Keratinocyte (primary cell): ENCODE results near the gene INSR. TPM values are rescaled to one million over a fixed set of nuclear protein-coding genes. Genes with fewer than 3 reads are reported as not detected.

ENCODE experiments used
- DNase-seq: peaks from one replicate; pipeline ENCODE4 v3.0.0-alpha.2; 2011; ENCODE audit warnings: low read depth, missing footprints, low spot score
- FAIRE-seq: peaks from 2 replicates; lab custom pipeline; 2011; peaks lifted over from hg19 to GRCh38; lab: Jason Lieb, UNC
- H2AFZ ChIP-seq: 2 replicates; pipeline ENCODE4 v1.6.0; 2012; ENCODE audit warnings: low read length, control low read depth, inconsistent platforms; ENCODE audit not compliant: control insufficient read depth
- H3K27ac ChIP-seq: 2 replicates; pipeline ENCODE4 v1.5.1; 2011; ENCODE audit warnings: low read length; ENCODE audit not compliant: control insufficient read depth, insufficient read depth
- H3K27me3 ChIP-seq: 3 replicates; pipeline ENCODE4 v1.6.0; 2011; ENCODE audit warnings: low read length; ENCODE audit not compliant: control insufficient read depth, insufficient read depth; ENCODE audit errors: extremely low read depth
- H3K36me3 ChIP-seq, 2 experiments: 2 replicates in 1 of 2; 3 replicates in 1 of 2; pipeline ENCODE4 v1.5.1; 2011; ENCODE audit warnings: low read length in 2 of 2, mild to moderate bottlenecking in 1 of 2; ENCODE audit not compliant: control insufficient read depth in 2 of 2, insufficient read depth in 2 of 2; ENCODE audit errors: extremely low read depth in 1 of 2
- H3K4me1 ChIP-seq: 3 replicates; pipeline ENCODE4 v1.5.1; 2011; ENCODE audit warnings: low read length; ENCODE audit not compliant: control insufficient read depth, insufficient read depth; ENCODE audit errors: extremely low read depth
- H3K4me2 ChIP-seq: 3 replicates; pipeline ENCODE4 v1.6.0; 2011; ENCODE audit warnings: low read depth, low read length; ENCODE audit not compliant: control insufficient read depth, insufficient read depth; ENCODE audit errors: extremely low read depth
- H3K4me3 ChIP-seq, 3 experiments: fragments of 200-600 bp in 1 of 3; sonication (generic) in 1 of 3; 2 replicates in 2 of 3; 3 replicates in 1 of 3; pipeline ENCODE4 v1.5.1; 2011 to 2016; ENCODE audit warnings: low read length in 3 of 3, mild to moderate bottlenecking in 3 of 3, control low read depth in 2 of 3, inconsistent platforms in 1 of 3, low read depth in 1 of 3, mixed read lengths in 1 of 3, mixed run types in 1 of 3, moderate library complexity in 1 of 3; ENCODE audit not compliant: control insufficient read depth in 2 of 3, insufficient read depth in 2 of 3; ENCODE audit errors: extremely low read depth in 1 of 3
- H3K79me2 ChIP-seq: 2 replicates; pipeline ENCODE4 v1.6.0; 2012; ENCODE audit warnings: low read length; ENCODE audit not compliant: control insufficient read depth, insufficient read depth
- H3K9ac ChIP-seq: 3 replicates; pipeline ENCODE4 v1.6.0; 2011; ENCODE audit warnings: low read length; ENCODE audit not compliant: control insufficient read depth, insufficient read depth; ENCODE audit errors: extremely low read depth
- H3K9me1 ChIP-seq: 3 replicates; pipeline ENCODE4 v1.6.0; 2011; ENCODE audit warnings: low read length; ENCODE audit not compliant: control insufficient read depth, insufficient read depth; ENCODE audit errors: extremely low read depth
- H3K9me3 ChIP-seq: 2 replicates; pipeline ENCODE4 v1.5.1; 2012; ENCODE audit warnings: low read depth, low read length; ENCODE audit not compliant: control insufficient read depth
- H4K20me1 ChIP-seq: 3 replicates; pipeline ENCODE4 v1.6.0; 2011; ENCODE audit warnings: low read length; ENCODE audit not compliant: control insufficient read depth, insufficient read depth; ENCODE audit errors: extremely low read depth
- CTCF ChIP-seq, 3 experiments: IDR thresholded peaks in 1 of 3; conservative IDR thresholded peaks in 1 of 3; optimal IDR thresholded peaks in 1 of 3; 2 replicates in 2 of 3; 3 replicates in 1 of 3; pipeline versions ENCODE3 to v1.5.1; 2011; ENCODE audit warnings: low read length in 3 of 3, mild to moderate bottlenecking in 3 of 3, moderate library complexity in 2 of 3, control low read depth in 1 of 3, inconsistent platforms in 1 of 3; ENCODE audit not compliant: insufficient read depth in 2 of 3; ENCODE audit errors: extremely low read depth in 1 of 3
- EZH2 ChIP-seq: IDR thresholded peaks from one replicate; pipeline ENCODE4 v1.6.1; 2012; ENCODE audit warnings: inconsistent platforms, mild to moderate bottlenecking, low read length, moderate library complexity
- dilution Hi-C: fragments of 300-500 bp; cut with MboI; formaldehyde crosslinking; loops from one replicate; pipeline ENCODE4 v1.7.0; 2020; ENCODE audit warnings: low sequenced_read_pairs; ENCODE audit not compliant: extremely low pct_ligation_motif_present
- polyA plus RNA-seq, 5 experiments: library from polyadenylated mRNA; depleted of rRNA in 3 of 5; stranded (reverse) in 3 of 5; stranded (forward) in 1 of 5; unstranded in 1 of 5; fragments of >200 nt; gene quantifications; 1 replicate in 1 of 5; 2 replicates in 3 of 5; 3 replicates in 1 of 5; pipeline versions ENCODE4 v1.2.1 to v1.2.3, GENCODE V29; 2011 to 2012; ENCODE audit warnings: missing spikeins in 2 of 5, low read depth in 1 of 5, low replicate concordance in 1 of 5

INSR gene
- polyA plus RNA-seq, 1 donor (not counting 4 experiments of a cell fraction or from before 2014, with no cell fraction given) = 1.2 TPM

- Histone ChIP-seq H3K9ac (no peak overlapping the region), H4K20me1 (no peaks in the 10 kb centered on the region), H3K79me2 (no peaks in the 10 kb centered on the region), H3K27ac (no peak overlapping the region), H3K4me1 (no peaks in the 10 kb centered on the region), H3K9me1 (no peaks in the 10 kb centered on the region), H3K9me3 (no peaks in the 10 kb centered on the region), H3K4me2 (no peak overlapping the region), H3K36me3 (no peaks in the 10 kb centered on the region), H3K4me3 (no peak overlapping the region), H2AFZ (no peak overlapping the region), H3K27me3 (no peaks in the 10 kb centered on the region)
- TF ChIP-seq CTCF (optimal IDR thresholded peaks at IDR 0.05 in 1 of 3, IDR thresholded peaks at IDR 0.05 in 1 of 3, conservative IDR thresholded peaks at IDR 0.05 in 1 of 3; ENCODE audit: extremely low read depth in 1 of 3, insufficient read depth in 2 of 3, low read length in 3 of 3) (no peak), EZH2 (no peak)
- DNase-seq (no peak), FAIRE-seq (no peak)
- dilution Hi-C loops = no loop called here
These were observed 58.1 kb downstream of the INSR start for GRCh38 chr19:7236153-7236552.

- H3K4me2 ChIP-seq = no peak overlapping the region
- no peak overlapping the region for H2AFZ ChIP-seq
- H3K4me3 ChIP-seq = no peak overlapping the region
- no peak overlapping the region for H3K27ac ChIP-seq
- no peak for DNase-seq
- no peaks in the 10 kb centered on the region for H3K27me3 ChIP-seq
- no peaks in the 10 kb centered on the region for H3K79me2 ChIP-seq
- no peak overlapping the region for H3K9ac ChIP-seq
- no peaks in the 10 kb centered on the region for H3K9me3 ChIP-seq
- no peaks in the 10 kb centered on the region for H3K9me1 ChIP-seq
- TF ChIP-seq CTCF (optimal IDR thresholded peaks at IDR 0.05 in 1 of 3, IDR thresholded peaks at IDR 0.05 in 1 of 3, conservative IDR thresholded peaks at IDR 0.05 in 1 of 3; ENCODE audit: extremely low read depth in 1 of 3, insufficient read depth in 2 of 3, low read length in 3 of 3) (no peak), EZH2 (no peak)
- dilution Hi-C loops = no loop called here
- no peak for FAIRE-seq
- H3K4me1 ChIP-seq = no peaks in the 10 kb centered on the region
- no peaks in the 10 kb centered on the region for H4K20me1 ChIP-seq
- no peaks in the 10 kb centered on the region for H3K36me3 ChIP-seq
These were observed 63.4 kb downstream of the INSR start for GRCh38 chr19:7230826-7231225.
